ENCODE data around the gene PECR. TPM values are rescaled to one million over a fixed set of nuclear protein-coding genes. Genes with fewer than 3 reads are reported as not detected.
A peak's percentile ranks its signal among the peaks of the same experiment; 100 is the strongest.

Gene PECR
- total and polyA plus RNA-seq, 2 of the 13 experiments (the other 11 are each of a cell fraction or from before 2014, with no cell fraction given) = 151 to 153 TPM

DNA sequence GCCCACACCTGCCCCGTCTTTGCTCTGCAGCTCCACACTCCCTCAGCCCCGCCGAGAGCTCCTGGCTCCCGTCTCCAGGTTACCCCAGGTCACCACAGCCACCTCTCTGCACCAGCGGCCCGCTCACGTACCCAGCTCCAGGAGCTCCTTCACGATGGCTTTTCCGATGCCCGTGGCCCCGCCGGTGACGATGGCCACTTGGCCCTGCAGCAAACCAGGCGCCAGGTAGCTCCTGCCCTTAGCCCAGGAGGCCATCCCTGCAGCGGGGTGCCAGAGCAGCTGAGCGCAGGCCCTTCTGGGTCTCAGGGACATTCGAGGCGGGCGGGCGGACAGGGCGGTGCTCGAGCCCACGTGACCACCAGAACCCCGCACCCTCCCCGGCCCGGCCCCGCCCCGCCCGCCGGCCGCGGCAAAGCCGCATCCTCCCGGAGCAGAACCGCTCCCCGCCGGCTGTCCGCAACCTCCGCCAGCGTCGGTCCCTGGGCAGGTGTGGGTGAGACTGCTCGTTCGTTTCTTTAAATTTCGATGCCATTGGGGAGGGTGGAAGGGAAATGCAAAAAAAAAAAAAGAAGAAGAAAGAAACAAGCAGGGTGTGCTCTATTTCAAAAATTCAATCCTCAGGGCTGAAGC lies at the start of gene PECR, which contains the start of gene TMEM169 (continued):
- TF ChIP-seq, protein P1, sequence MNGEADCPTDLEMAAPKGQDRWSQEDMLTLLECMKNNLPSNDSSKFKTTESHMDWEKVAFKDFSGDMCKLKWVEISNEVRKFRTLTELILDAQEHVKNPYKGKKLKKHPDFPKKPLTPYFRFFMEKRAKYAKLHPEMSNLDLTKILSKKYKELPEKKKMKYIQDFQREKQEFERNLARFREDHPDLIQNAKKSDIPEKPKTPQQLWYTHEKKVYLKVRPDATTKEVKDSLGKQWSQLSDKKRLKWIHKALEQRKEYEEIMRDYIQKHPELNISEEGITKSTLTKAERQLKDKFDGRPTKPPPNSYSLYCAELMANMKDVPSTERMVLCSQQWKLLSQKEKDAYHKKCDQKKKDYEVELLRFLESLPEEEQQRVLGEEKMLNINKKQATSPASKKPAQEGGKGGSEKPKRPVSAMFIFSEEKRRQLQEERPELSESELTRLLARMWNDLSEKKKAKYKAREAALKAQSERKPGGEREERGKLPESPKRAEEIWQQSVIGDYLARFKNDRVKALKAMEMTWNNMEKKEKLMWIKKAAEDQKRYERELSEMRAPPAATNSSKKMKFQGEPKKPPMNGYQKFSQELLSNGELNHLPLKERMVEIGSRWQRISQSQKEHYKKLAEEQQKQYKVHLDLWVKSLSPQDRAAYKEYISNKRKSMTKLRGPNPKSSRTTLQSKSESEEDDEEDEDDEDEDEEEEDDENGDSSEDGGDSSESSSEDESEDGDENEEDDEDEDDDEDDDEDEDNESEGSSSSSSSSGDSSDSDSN (CRISPR knock-in tag; IDR thresholded peaks at IDR 0.05) = peak; percentile 97
- TF ChIP-seq ZNF33A (CRISPR knock-in tag; IDR thresholded peaks at IDR 0.05; ENCODE audit: borderline replicate concordance) (peak; percentile 95; the same call in 1 of the 2 replicates), ZNF343 (CRISPR knock-in tag; IDR thresholded peaks at IDR 0.05) (peak; percentile 87), SMC3 (IDR thresholded peaks at IDR 0.05; ENCODE audit: low read length) (no peak), CREB1 (IDR thresholded peaks at IDR 0.05) (no peak), CREB1 (CRISPR knock-in tag; IDR thresholded peaks at IDR 0.05) (no peak), ZNF101 (CRISPR knock-in tag; IDR thresholded peaks at IDR 0.05; ENCODE audit: borderline replicate concordance, low read depth) (no peak), REXO4 (CRISPR knock-in tag; IDR thresholded peaks at IDR 0.05; ENCODE audit: borderline replicate concordance) (no peak), ARNT2 (CRISPR knock-in tag; IDR thresholded peaks at IDR 0.05; ENCODE audit: low read depth) (peak; percentile 98), SRY (CRISPR knock-in tag; IDR thresholded peaks at IDR 0.05) (peak; percentile 88), ZFP37 (CRISPR knock-in tag; IDR thresholded peaks at IDR 0.05; ENCODE audit: borderline replicate concordance) (0 out of 2 replicates have a peak, but pooled peaks have one; percentile 21), ZNF720 (CRISPR knock-in tag; IDR thresholded peaks at IDR 0.05) (no peak), RARG (CRISPR knock-in tag; IDR thresholded peaks at IDR 0.05; ENCODE audit: low read depth) (no peak), ZKSCAN8 (CRISPR knock-in tag; IDR thresholded peaks at IDR 0.05; ENCODE audit: borderline replicate concordance) (peak; percentile 86; the same call in 1 of the 2 replicates), AHR (CRISPR knock-in tag; IDR thresholded peaks at IDR 0.05) (peak; percentile 82; the same call in 1 of the 2 replicates), SAP130 (CRISPR knock-in tag; IDR thresholded peaks at IDR 0.05; ENCODE audit: low read depth) (peak; percentile 97)
- TF ChIP-seq, protein P2, sequence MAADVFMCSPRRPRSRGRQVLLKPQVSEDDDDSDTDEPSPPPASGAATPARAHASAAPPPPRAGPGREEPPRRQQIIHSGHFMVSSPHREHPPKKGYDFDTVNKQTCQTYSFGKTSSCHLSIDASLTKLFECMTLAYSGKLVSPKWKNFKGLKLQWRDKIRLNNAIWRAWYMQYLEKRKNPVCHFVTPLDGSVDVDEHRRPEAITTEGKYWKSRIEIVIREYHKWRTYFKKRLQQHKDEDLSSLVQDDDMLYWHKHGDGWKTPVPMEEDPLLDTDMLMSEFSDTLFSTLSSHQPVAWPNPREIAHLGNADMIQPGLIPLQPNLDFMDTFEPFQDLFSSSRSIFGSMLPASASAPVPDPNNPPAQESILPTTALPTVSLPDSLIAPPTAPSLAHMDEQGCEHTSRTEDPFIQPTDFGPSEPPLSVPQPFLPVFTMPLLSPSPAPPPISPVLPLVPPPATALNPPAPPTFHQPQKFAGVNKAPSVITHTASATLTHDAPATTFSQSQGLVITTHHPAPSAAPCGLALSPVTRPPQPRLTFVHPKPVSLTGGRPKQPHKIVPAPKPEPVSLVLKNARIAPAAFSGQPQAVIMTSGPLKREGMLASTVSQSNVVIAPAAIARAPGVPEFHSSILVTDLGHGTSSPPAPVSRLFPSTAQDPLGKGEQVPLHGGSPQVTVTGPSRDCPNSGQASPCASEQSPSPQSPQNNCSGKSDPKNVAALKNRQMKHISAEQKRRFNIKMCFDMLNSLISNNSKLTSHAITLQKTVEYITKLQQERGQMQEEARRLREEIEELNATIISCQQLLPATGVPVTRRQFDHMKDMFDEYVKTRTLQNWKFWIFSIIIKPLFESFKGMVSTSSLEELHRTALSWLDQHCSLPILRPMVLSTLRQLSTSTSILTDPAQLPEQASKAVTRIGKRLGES (CRISPR knock-in tag; IDR thresholded peaks at IDR 0.05; ENCODE audit: borderline replicate concordance) = no peak
- TF ChIP-seq, protein P3, sequence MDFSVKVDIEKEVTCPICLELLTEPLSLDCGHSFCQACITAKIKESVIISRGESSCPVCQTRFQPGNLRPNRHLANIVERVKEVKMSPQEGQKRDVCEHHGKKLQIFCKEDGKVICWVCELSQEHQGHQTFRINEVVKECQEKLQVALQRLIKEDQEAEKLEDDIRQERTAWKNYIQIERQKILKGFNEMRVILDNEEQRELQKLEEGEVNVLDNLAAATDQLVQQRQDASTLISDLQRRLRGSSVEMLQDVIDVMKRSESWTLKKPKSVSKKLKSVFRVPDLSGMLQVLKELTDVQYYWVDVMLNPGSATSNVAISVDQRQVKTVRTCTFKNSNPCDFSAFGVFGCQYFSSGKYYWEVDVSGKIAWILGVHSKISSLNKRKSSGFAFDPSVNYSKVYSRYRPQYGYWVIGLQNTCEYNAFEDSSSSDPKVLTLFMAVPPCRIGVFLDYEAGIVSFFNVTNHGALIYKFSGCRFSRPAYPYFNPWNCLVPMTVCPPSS (IDR thresholded peaks at IDR 0.05) = no peak
- TF ChIP-seq, protein P4, sequence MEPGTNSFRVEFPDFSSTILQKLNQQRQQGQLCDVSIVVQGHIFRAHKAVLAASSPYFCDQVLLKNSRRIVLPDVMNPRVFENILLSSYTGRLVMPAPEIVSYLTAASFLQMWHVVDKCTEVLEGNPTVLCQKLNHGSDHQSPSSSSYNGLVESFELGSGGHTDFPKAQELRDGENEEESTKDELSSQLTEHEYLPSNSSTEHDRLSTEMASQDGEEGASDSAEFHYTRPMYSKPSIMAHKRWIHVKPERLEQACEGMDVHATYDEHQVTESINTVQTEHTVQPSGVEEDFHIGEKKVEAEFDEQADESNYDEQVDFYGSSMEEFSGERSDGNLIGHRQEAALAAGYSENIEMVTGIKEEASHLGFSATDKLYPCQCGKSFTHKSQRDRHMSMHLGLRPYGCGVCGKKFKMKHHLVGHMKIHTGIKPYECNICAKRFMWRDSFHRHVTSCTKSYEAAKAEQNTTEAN (CRISPR knock-in tag; conservative IDR thresholded peaks at IDR 0.05) = 0 out of 2 replicates have a peak, but pooled peaks have one; percentile 34
- TF ChIP-seq, protein P5, sequence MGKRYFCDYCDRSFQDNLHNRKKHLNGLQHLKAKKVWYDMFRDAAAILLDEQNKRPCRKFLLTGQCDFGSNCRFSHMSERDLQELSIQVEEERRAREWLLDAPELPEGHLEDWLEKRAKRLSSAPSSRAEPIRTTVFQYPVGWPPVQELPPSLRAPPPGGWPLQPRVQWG (CRISPR knock-in tag; IDR thresholded peaks at IDR 0.05; ENCODE audit: borderline replicate concordance, low read depth) = no peak
